ENCODE results near the gene CAMKK1.

The CAMKK1 gene

GRCh38 chr17:3889325-3890012, 3.4 kb downstream of the CAMKK1 start:
- Histone ChIP-seq H3K4me1 (ENCODE audit: insufficient read depth, low read length) (peaks cover 5% of the 10 kb centered on the region), H3K9me3 (ENCODE audit: low read length) (no peaks in the 10 kb centered on the region), H3K4me3 (ENCODE audit: low read length) (no peak overlapping the region), H3K27me3 (ENCODE audit: insufficient read depth, low read length) (peaks cover 44% of the 10 kb centered on the region), H3K36me3 (ENCODE audit: insufficient read depth, low read length) (no peaks in the 10 kb centered on the region), H2AFZ (ENCODE audit: low read depth, low read length) (no peak overlapping the region)

GRCh38 chr17:3888343-3889171, 4.3 kb downstream of the CAMKK1 start:
- H3K27me3 ChIP-seq (ENCODE audit: insufficient read depth, low read length) = peaks cover 44% of the 10 kb centered on the region
- no peak overlapping the region for H3K4me3 ChIP-seq (ENCODE audit: low read length)
- H3K9me3 ChIP-seq (ENCODE audit: low read length) = no peaks in the 10 kb centered on the region
- H2AFZ ChIP-seq (ENCODE audit: low read depth, low read length) = no peak overlapping the region
- no peaks in the 10 kb centered on the region for H3K36me3 ChIP-seq (ENCODE audit: insufficient read depth, low read length)
- peaks cover 5% of the 10 kb centered on the region for H3K4me1 ChIP-seq (ENCODE audit: insufficient read depth, low read length)

GRCh38 chr17:3887804-3888203, 5.0 kb downstream of the CAMKK1 start:
- Histone ChIP-seq H3K4me3 (ENCODE audit: low read length) (no peak overlapping the region), H3K27me3 (ENCODE audit: insufficient read depth, low read length) (peaks cover 44% of the 10 kb centered on the region), H2AFZ (ENCODE audit: low read depth, low read length) (no peak overlapping the region), H3K4me1 (ENCODE audit: insufficient read depth, low read length) (peaks cover 5% of the 10 kb centered on the region), H3K36me3 (ENCODE audit: insufficient read depth, low read length) (no peaks in the 10 kb centered on the region), H3K9me3 (ENCODE audit: low read length) (no peaks in the 10 kb centered on the region)

GRCh38 chr17:3887394-3887793, 5.5 kb downstream of the CAMKK1 start:
- peaks cover 5% of the 10 kb centered on the region for H3K4me1 ChIP-seq (ENCODE audit: insufficient read depth, low read length)
- H3K36me3 ChIP-seq (ENCODE audit: insufficient read depth, low read length) = no peaks in the 10 kb centered on the region
- H3K4me3 ChIP-seq (ENCODE audit: low read length) = no peak overlapping the region
- no peaks in the 10 kb centered on the region for H3K9me3 ChIP-seq (ENCODE audit: low read length)
- no peak overlapping the region for H2AFZ ChIP-seq (ENCODE audit: low read depth, low read length)
- peaks cover 44% of the 10 kb centered on the region for H3K27me3 ChIP-seq (ENCODE audit: insufficient read depth, low read length)

- no peaks in the 10 kb centered on the region for H3K9me3 ChIP-seq (ENCODE audit: low read length)
- no peak overlapping the region for H3K4me3 ChIP-seq (ENCODE audit: low read length)
- H3K4me1 ChIP-seq (ENCODE audit: insufficient read depth, low read length) = peaks cover 1% of the 10 kb centered on the region
- no peak overlapping the region for H2AFZ ChIP-seq (ENCODE audit: low read depth, low read length)
- peaks cover 40% of the 10 kb centered on the region for H3K27me3 ChIP-seq (ENCODE audit: insufficient read depth, low read length)
- H3K36me3 ChIP-seq (ENCODE audit: insufficient read depth, low read length) = no peaks in the 10 kb centered on the region
These were observed 6.1 kb downstream of the CAMKK1 start for GRCh38 chr17:3886776-3887175.

GRCh38 chr17:3885970-3886369, 6.9 kb downstream of the CAMKK1 start:
- Histone ChIP-seq H3K27me3 (ENCODE audit: insufficient read depth, low read length) (peaks cover 32% of the 10 kb centered on the region), H3K36me3 (ENCODE audit: insufficient read depth, low read length) (no peaks in the 10 kb centered on the region), H3K9me3 (ENCODE audit: low read length) (no peaks in the 10 kb centered on the region), H2AFZ (ENCODE audit: low read depth, low read length) (no peak overlapping the region), H3K4me3 (ENCODE audit: low read length) (no peak overlapping the region), H3K4me1 (ENCODE audit: insufficient read depth, low read length) (no peaks in the 10 kb centered on the region)

- Histone ChIP-seq H3K4me3 (ENCODE audit: low read length) (no peak overlapping the region), H3K4me1 (ENCODE audit: insufficient read depth, low read length) (no peaks in the 10 kb centered on the region), H3K9me3 (ENCODE audit: low read length) (no peaks in the 10 kb centered on the region), H3K36me3 (ENCODE audit: insufficient read depth, low read length) (no peaks in the 10 kb centered on the region), H3K27me3 (ENCODE audit: insufficient read depth, low read length) (peaks cover 25% of the 10 kb centered on the region), H2AFZ (ENCODE audit: low read depth, low read length) (no peak overlapping the region)
These were observed 7.6 kb downstream of the CAMKK1 start for GRCh38 chr17:3885271-3885670.

GRCh38 chr17:3884188-3884587, 8.7 kb downstream of the CAMKK1 start:
- Histone ChIP-seq H3K4me1 (ENCODE audit: insufficient read depth, low read length) (peaks cover 9% of the 10 kb centered on the region), H3K9me3 (ENCODE audit: low read length) (no peaks in the 10 kb centered on the region), H3K4me3 (ENCODE audit: low read length) (no peak overlapping the region), H3K36me3 (ENCODE audit: insufficient read depth, low read length) (no peaks in the 10 kb centered on the region), H3K27me3 (ENCODE audit: insufficient read depth, low read length) (peaks cover 17% of the 10 kb centered on the region), H2AFZ (ENCODE audit: low read depth, low read length) (no peak overlapping the region)

GRCh38 chr17:3882276-3882675, 10.6 kb downstream of the CAMKK1 start:
- peaks cover 3% of the 10 kb centered on the region for H3K27me3 ChIP-seq (ENCODE audit: insufficient read depth, low read length)
- no peak overlapping the region for H2AFZ ChIP-seq (ENCODE audit: low read depth, low read length)
- no peaks in the 10 kb centered on the region for H3K36me3 ChIP-seq (ENCODE audit: insufficient read depth, low read length)
- H3K4me1 ChIP-seq (ENCODE audit: insufficient read depth, low read length) = peaks cover 11% of the 10 kb centered on the region
- no peak overlapping the region for H3K4me3 ChIP-seq (ENCODE audit: low read length)
- no peaks in the 10 kb centered on the region for H3K9me3 ChIP-seq (ENCODE audit: low read length)

GRCh38 chr17:3880983-3881382, 11.9 kb downstream of the CAMKK1 start:
- Histone ChIP-seq H3K36me3 (ENCODE audit: insufficient read depth, low read length) (no peaks in the 10 kb centered on the region), H3K4me3 (ENCODE audit: low read length) (no peak overlapping the region), H3K9me3 (ENCODE audit: low read length) (no peaks in the 10 kb centered on the region), H3K27me3 (ENCODE audit: insufficient read depth, low read length) (no peaks in the 10 kb centered on the region), H2AFZ (ENCODE audit: low read depth, low read length) (no peak overlapping the region), H3K4me1 (ENCODE audit: insufficient read depth, low read length) (peaks cover 11% of the 10 kb centered on the region)

- Histone ChIP-seq H3K4me3 (ENCODE audit: low read length) (no peak overlapping the region), H3K27me3 (ENCODE audit: insufficient read depth, low read length) (no peaks in the 10 kb centered on the region), H3K4me1 (ENCODE audit: insufficient read depth, low read length) (peaks cover 11% of the 10 kb centered on the region), H3K9me3 (ENCODE audit: low read length) (no peaks in the 10 kb centered on the region), H3K36me3 (ENCODE audit: insufficient read depth, low read length) (no peaks in the 10 kb centered on the region), H2AFZ (ENCODE audit: low read depth, low read length) (no peak overlapping the region)
These were observed 13.0 kb downstream of the CAMKK1 start for GRCh38 chr17:3879591-3880417.

GRCh38 chr17:3879186-3879585, 13.7 kb downstream of the CAMKK1 start:
- no peaks in the 10 kb centered on the region for H3K36me3 ChIP-seq (ENCODE audit: insufficient read depth, low read length)
- H2AFZ ChIP-seq (ENCODE audit: low read depth, low read length) = no peak overlapping the region
- no peaks in the 10 kb centered on the region for H3K27me3 ChIP-seq (ENCODE audit: insufficient read depth, low read length)
- peaks cover 11% of the 10 kb centered on the region for H3K4me1 ChIP-seq (ENCODE audit: insufficient read depth, low read length)
- H3K4me3 ChIP-seq (ENCODE audit: low read length) = no peak overlapping the region
- no peaks in the 10 kb centered on the region for H3K9me3 ChIP-seq (ENCODE audit: low read length)

GRCh38 chr17:3877220-3877619, 15.6 kb downstream of the CAMKK1 start:
- H3K36me3 ChIP-seq (ENCODE audit: insufficient read depth, low read length) = no peaks in the 10 kb centered on the region
- H3K4me1 ChIP-seq (ENCODE audit: insufficient read depth, low read length) = peaks cover 11% of the 10 kb centered on the region
- H3K27me3 ChIP-seq (ENCODE audit: insufficient read depth, low read length) = no peaks in the 10 kb centered on the region
- H2AFZ ChIP-seq (ENCODE audit: low read depth, low read length) = no peak overlapping the region
- H3K4me3 ChIP-seq (ENCODE audit: low read length) = no peak overlapping the region
- H3K9me3 ChIP-seq (ENCODE audit: low read length) = peaks cover 5% of the 10 kb centered on the region

Measured in neuron (in vitro differentiated cells).